ENCODE measurements around the gene NEK1. TPM values are rescaled to one million over a fixed set of nuclear protein-coding genes. Genes with fewer than 3 reads are reported as not detected.
"Not testable (repeated sequence)": the region's sequence is repeated elsewhere in the genome, so short reads cannot be mapped to it uniquely, and the experiment has no call there.

The NEK1 gene
- total RNA-seq, 4 donors from 2014 or later = 6.0 to 11.1 (median 6.7) TPM

DNA sequence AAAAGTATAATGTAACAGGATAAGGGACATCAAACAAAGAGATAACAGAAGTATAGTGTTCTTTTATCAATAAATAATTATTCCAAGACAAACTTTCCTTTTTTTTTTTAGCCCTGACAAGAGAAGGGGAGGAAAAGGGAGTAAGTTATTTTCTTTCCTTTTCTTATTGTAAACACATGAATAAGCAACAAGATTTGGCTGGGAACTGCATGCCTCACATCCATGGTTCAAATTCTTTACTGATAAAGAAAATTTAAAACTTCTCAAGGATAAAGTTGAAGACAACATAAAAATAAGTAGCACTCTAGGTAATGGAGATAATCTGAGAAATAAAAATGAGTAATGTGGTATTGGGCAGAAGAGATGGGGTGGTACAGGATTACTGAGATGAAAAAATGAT, 71.6 kb downstream of the NEK1 start:
- Histone ChIP-seq H3K27ac (no peak overlapping the region), H3K4me3 (no peak overlapping the region), H3K4me1 (no peaks in the 10 kb centered on the region), H3K27me3 (no peaks in the 10 kb centered on the region), H3K36me3 (peaks cover 4% of the 10 kb centered on the region), H3K9me3 (peaks cover 3% of the 10 kb centered on the region)
- no peak for TF ChIP-seq POLR2AphosphoS5 (IDR thresholded peaks at IDR 0.05)
- TF ChIP-seq EP300 (IDR thresholded peaks at IDR 0.05) = no peak
- no peak for TF ChIP-seq POLR2A (IDR thresholded peaks at IDR 0.05)
- TF ChIP-seq, protein P1, sequence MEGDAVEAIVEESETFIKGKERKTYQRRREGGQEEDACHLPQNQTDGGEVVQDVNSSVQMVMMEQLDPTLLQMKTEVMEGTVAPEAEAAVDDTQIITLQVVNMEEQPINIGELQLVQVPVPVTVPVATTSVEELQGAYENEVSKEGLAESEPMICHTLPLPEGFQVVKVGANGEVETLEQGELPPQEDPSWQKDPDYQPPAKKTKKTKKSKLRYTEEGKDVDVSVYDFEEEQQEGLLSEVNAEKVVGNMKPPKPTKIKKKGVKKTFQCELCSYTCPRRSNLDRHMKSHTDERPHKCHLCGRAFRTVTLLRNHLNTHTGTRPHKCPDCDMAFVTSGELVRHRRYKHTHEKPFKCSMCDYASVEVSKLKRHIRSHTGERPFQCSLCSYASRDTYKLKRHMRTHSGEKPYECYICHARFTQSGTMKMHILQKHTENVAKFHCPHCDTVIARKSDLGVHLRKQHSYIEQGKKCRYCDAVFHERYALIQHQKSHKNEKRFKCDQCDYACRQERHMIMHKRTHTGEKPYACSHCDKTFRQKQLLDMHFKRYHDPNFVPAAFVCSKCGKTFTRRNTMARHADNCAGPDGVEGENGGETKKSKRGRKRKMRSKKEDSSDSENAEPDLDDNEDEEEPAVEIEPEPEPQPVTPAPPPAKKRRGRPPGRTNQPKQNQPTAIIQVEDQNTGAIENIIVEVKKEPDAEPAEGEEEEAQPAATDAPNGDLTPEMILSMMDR (IDR thresholded peaks at IDR 0.05) = no peak
- no peak for DNase-seq (ENCODE audit: low spot score in 2 of 2)

DNA sequence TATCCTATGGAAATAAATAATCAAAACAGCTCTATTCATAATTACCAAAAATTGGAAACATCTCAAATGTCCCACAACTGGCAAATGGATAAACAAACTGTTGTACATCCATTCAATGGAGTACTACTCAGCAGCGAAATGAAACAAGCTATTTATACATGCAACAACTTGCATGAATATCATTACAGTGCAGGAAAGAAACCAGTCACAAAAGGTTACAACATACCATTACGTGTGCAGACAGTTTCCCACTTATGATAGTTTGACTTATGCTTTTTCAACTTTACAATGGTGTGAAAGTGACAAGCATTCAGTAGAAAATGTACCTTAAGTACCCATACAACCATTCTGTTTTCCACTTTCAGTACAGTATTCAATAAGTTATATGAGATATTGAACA, 82.3 kb downstream of the NEK1 start:
- no peak overlapping the region for H3K27ac ChIP-seq
- no peaks in the 10 kb centered on the region for H3K9me3 ChIP-seq
- no peak overlapping the region for H3K4me3 ChIP-seq
- no peaks in the 10 kb centered on the region for H3K27me3 ChIP-seq
- 84% methylated on average over 2 of the region's 2 CpGs for WGBS
- peaks cover 52% of the 10 kb centered on the region for H3K36me3 ChIP-seq
- no peak for TF ChIP-seq POLR2A (IDR thresholded peaks at IDR 0.05)
- TF ChIP-seq, protein P1 (IDR thresholded peaks at IDR 0.05) = no peak
- no peak for TF ChIP-seq POLR2AphosphoS5 (IDR thresholded peaks at IDR 0.05)
- TF ChIP-seq EP300 (IDR thresholded peaks at IDR 0.05) = no peak
- no peaks in the 10 kb centered on the region for H3K4me1 ChIP-seq
- DNase-seq (ENCODE audit: low spot score in 2 of 2) = no peak

DNA sequence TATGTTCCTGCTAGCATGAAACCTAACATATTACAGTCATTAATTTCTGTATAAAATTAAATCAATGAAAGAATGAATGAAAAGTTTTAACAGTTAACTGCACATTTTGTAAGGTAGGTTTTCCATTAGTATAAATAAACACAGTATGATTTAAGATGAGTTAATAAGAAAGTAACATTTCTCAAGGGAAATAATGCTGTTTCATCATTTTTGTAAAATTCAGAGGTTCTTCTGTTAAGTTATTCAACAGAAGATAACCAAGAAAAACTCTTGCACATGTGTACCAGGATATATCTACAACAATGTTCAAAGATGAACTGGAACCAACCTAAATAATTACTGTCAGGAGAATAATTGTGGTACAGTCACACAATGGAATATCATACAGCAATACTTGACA, 88.6 kb downstream of the NEK1 start:
- Histone ChIP-seq H3K27ac (no peak overlapping the region), H3K9me3 (no peaks in the 10 kb centered on the region), H3K36me3 (peaks cover 16% of the 10 kb centered on the region), H3K4me1 (no peaks in the 10 kb centered on the region), H3K4me3 (no peak overlapping the region), H3K27me3 (no peaks in the 10 kb centered on the region)
- TF ChIP-seq POLR2AphosphoS5 (IDR thresholded peaks at IDR 0.05) = no peak
- TF ChIP-seq POLR2A (IDR thresholded peaks at IDR 0.05) = no peak
- TF ChIP-seq, protein P1 (IDR thresholded peaks at IDR 0.05) = no peak
- no peak for TF ChIP-seq EP300 (IDR thresholded peaks at IDR 0.05)
- no peak for DNase-seq (ENCODE audit: low spot score in 2 of 2)

DNA sequence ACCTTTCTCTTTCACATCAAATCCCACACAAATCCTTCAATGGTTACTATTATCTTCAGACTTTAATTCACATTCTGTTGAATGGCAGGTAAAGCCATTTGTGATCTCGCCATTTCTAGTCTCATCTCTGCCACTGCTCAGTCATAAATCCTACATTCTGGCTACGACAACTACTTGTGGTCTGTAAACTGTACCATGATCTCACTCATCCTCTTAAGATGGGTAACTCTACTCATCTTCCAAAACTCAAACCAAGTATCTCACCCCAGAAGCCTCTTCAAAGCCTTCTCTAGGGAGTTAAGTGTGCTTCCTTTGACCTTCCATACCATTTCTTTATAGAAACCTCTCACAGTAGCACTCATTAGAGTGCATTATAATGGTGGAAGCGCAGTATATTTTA, 101.8 kb downstream of the NEK1 start:
- no peak for DNase-seq (ENCODE audit: low spot score in 2 of 2)
- TF ChIP-seq, protein P1 (IDR thresholded peaks at IDR 0.05) = no peak
- no peak for TF ChIP-seq EP300 (IDR thresholded peaks at IDR 0.05)
- TF ChIP-seq POLR2AphosphoS5 (IDR thresholded peaks at IDR 0.05) = no peak
- no peak for TF ChIP-seq POLR2A (IDR thresholded peaks at IDR 0.05)
- no peak overlapping the region for H3K27ac ChIP-seq
- peaks cover 12% of the 10 kb centered on the region for H3K36me3 ChIP-seq
- no peaks in the 10 kb centered on the region for H3K9me3 ChIP-seq
- H3K4me3 ChIP-seq = no peak overlapping the region
- no peaks in the 10 kb centered on the region for H3K27me3 ChIP-seq
- WGBS = 95% methylated on average over 3 of the region's 3 CpGs
- H3K4me1 ChIP-seq = no peaks in the 10 kb centered on the region

DNA sequence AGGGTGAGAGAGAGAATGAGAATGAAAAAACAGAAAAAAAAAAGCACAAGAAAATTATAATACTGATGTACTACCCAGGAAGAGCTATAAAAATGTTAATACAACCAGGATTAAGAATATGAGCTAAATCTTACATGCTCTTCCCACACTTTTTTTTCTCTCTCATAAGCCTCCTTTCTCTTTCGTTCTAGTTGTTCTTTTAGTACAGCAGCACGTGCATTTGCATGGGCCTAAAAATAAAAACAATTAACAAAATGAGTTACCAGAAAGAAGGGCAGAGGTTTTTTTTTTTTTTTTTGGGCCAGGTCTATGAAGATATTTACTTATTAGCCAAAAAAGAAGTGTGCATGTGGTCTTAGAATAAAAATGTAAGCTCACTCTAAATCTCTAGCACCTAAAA, 105.5 kb downstream of the NEK1 start:
- H3K4me3 ChIP-seq = no peak overlapping the region
- H3K4me1 ChIP-seq = no peaks in the 10 kb centered on the region
- no peak for DNase-seq (ENCODE audit: low spot score in 2 of 2)
- no peak overlapping the region for H3K27ac ChIP-seq
- 93% methylated on average over 2 of the region's 2 CpGs for WGBS
- no peak for TF ChIP-seq EP300 (IDR thresholded peaks at IDR 0.05)
- TF ChIP-seq, protein P1 (IDR thresholded peaks at IDR 0.05) = no peak
- no peak for TF ChIP-seq POLR2AphosphoS5 (IDR thresholded peaks at IDR 0.05)
- TF ChIP-seq POLR2A (IDR thresholded peaks at IDR 0.05) = no peak
- peaks cover 8% of the 10 kb centered on the region for H3K9me3 ChIP-seq
- H3K36me3 ChIP-seq = peaks cover 46% of the 10 kb centered on the region
- no peaks in the 10 kb centered on the region for H3K27me3 ChIP-seq

DNA sequence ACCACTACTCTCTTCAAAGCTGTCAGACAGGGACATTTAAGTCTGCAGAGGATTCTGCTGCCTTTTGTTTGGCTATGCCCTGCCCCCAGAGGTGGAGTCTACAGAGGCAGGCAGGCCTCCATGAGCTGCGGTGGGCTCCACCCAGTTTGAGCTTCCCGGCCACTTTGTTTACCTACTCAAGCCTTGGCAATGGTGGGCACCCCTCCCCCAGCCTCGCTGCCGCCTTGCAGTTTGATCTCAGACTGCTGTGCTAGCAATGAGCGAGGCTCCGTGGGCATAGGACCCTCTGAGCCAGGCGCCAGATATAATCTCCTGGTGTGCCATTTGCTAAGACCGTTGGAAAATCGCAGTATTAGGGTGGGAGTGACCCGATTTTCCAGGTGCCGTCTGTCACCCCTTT, 112.5 kb downstream of the NEK1 start:
- WGBS = 98% methylated on average over 6 of the region's 11 CpGs
- not testable (repeated sequence) for H3K27me3 ChIP-seq; H3K27ac ChIP-seq; H3K4me3 ChIP-seq; H3K9me3 ChIP-seq; H3K4me1 ChIP-seq; DNase-seq (ENCODE audit: low spot score in 2 of 2)
- peaks cover 38% of the 10 kb centered on the region for H3K36me3 ChIP-seq

DNA sequence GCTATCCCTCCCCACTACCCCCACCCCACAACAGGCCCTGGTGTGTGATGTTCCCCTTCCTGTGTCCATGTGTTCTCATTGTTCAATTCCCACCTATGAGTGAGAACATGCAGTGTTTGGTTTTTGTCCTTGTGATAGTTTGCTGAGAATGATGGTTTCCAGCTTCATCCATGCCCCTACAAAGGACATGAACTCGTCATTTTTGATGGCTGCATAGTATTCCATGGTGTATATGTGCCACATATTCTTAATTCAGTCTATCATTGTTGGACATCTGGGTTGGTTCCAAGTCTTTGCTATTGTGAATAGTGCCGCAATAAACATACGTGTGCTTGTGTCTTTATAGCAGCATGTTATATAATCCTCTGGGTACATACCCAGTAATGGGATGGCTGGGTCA, 118.1 kb downstream of the NEK1 start:
- H3K9me3 ChIP-seq; H3K27me3 ChIP-seq; H3K27ac ChIP-seq; H3K4me1 ChIP-seq; DNase-seq (ENCODE audit: low spot score in 2 of 2); H3K4me3 ChIP-seq; H3K36me3 ChIP-seq: not testable (repeated sequence)
- 97% methylated on average over 3 of the region's 3 CpGs for WGBS

Measured in suprapubic skin (tissue), 4 donors.